PC-9 (cell line): ENCODE data around the gene UNC5B. TPM values are rescaled to one million over a fixed set of nuclear protein-coding genes. Genes with fewer than 3 reads are reported as not detected.
"Not testable (repeated sequence)": the region's sequence is repeated elsewhere in the genome, so short reads cannot be mapped to it uniquely, and the experiment has no call there.

Source experiments
- BruUV-seq: library from RNA; stranded (reverse); fragments of 400-500 nt; replicated peaks from 2 replicates; lab custom pipeline; 2021; lab: Mats Ljungman, UMichigan
- CTCF ChIA-PET: fragments of 300-600 bp; sonication (Branson Sonifier 250); formaldehyde crosslinking; loops from one replicate; lab custom pipeline; 2022; ENCODE audit warnings: antibody characterized with exemption; lab: Charles Lee
- POLR2A ChIA-PET: fragments of 300-600 bp; sonication (Branson Sonifier 250); formaldehyde crosslinking; loops from one replicate; lab custom pipeline; 2022; ENCODE audit warnings: antibody characterized with exemption; ENCODE audit not compliant: unreplicated experiment; lab: Charles Lee
- DNase-seq, 2 experiments: peaks; one replicate each; pipeline versions ENCODE4 v3.0.0 to v3.0.0-alpha.2; 2015 to 2022; ENCODE audit warnings: mixed read lengths in 1 of 2
- H2AFZ ChIP-seq: fragments of 200-600 bp; sonication (generic); 2 replicates; pipeline ENCODE4 v1.8.1; 2017; ENCODE audit warnings: antibody characterized with exemption
- H3F3A ChIP-seq: fragments of 200-600 bp; sonication (generic); 2 replicates; pipeline ENCODE4 v1.8.1; 2017; ENCODE audit warnings: antibody characterized with exemption, mild to moderate bottlenecking, low read depth; ENCODE audit not compliant: insufficient read depth
- H3K27ac ChIP-seq: fragments of 200-600 bp; sonication (generic); 2 replicates; pipeline ENCODE4 v1.6.1; 2016; ENCODE audit warnings: mixed run types
- H3K27me3 ChIP-seq: fragments of 200-600 bp; sonication (generic); 2 replicates; pipeline ENCODE4 v1.6.1; 2016; ENCODE audit warnings: low read depth, mixed run types; ENCODE audit not compliant: insufficient read depth
- H3K36me3 ChIP-seq: fragments of 200-600 bp; sonication (generic); 2 replicates; pipeline ENCODE4 v1.6.1; 2016; ENCODE audit warnings: low read depth, mixed run types
- H3K4me1 ChIP-seq: fragments of 200-600 bp; sonication (generic); replicated peaks from 2 replicates; pipeline ENCODE4 v1.6.1; 2016; ENCODE audit warnings: mixed run types; ENCODE audit not compliant: insufficient read depth
- H3K4me2 ChIP-seq: fragments of 200-600 bp; sonication (generic); 2 replicates; pipeline ENCODE4 v1.6.1; 2017; ENCODE audit warnings: mixed run types
- H3K4me3 ChIP-seq: fragments of 200-600 bp; sonication (generic); 2 replicates; pipeline ENCODE4 v1.6.1; 2016; ENCODE audit warnings: mixed run types
- H3K79me2 ChIP-seq: fragments of 200-600 bp; sonication (generic); 2 replicates; pipeline ENCODE4 v1.6.1; 2017; ENCODE audit warnings: low read depth, mixed run types
- H3K9me2 ChIP-seq: fragments of 200-600 bp; sonication (generic); 2 replicates; pipeline ENCODE4 v1.8.1; 2017; ENCODE audit warnings: mild to moderate bottlenecking; ENCODE audit not compliant: insufficient read depth
- H3K9me3 ChIP-seq: fragments of 200-600 bp; sonication (generic); 2 replicates; pipeline ENCODE4 v1.8.1; 2016; ENCODE audit warnings: low read depth; ENCODE audit not compliant: insufficient read depth
- H4K20me1 ChIP-seq: fragments of 200-600 bp; sonication (generic); 2 replicates; pipeline ENCODE4 v1.8.1; 2017; ENCODE audit not compliant: insufficient read depth
- EZH2 ChIP-seq: fragments of 200-600 bp; sonication (generic); IDR thresholded peaks from 2 replicates; pipeline ENCODE4 v1.8.0; 2017; ENCODE audit warnings: antibody characterized with exemption, low read depth
- intact Hi-C: fragments of 100-400 bp; cut with micrococcal nuclease; formaldehyde crosslinking; loops from one replicate; pipeline ENCODE4 v1.10.0; 2022; ENCODE audit not compliant: unreplicated experiment
- total RNA-seq: library from RNA; stranded (reverse); gene quantifications from 2 replicates; pipeline ENCODE4 v1.2.3, GENCODE V29; 2021
- TF ChIP-seq, protein P1 (sequence below): fragments of 200-600 bp; sonication (generic); conservative IDR thresholded peaks from 2 replicates; pipeline ENCODE4 v1.6.1; 2017; ENCODE audit warnings: mixed run types, antibody characterized with exemption, mild to moderate bottlenecking, moderate library complexity

Gene UNC5B
- total RNA-seq, 1 experiment from 2014 or later: 1.7 TPM

DNA sequence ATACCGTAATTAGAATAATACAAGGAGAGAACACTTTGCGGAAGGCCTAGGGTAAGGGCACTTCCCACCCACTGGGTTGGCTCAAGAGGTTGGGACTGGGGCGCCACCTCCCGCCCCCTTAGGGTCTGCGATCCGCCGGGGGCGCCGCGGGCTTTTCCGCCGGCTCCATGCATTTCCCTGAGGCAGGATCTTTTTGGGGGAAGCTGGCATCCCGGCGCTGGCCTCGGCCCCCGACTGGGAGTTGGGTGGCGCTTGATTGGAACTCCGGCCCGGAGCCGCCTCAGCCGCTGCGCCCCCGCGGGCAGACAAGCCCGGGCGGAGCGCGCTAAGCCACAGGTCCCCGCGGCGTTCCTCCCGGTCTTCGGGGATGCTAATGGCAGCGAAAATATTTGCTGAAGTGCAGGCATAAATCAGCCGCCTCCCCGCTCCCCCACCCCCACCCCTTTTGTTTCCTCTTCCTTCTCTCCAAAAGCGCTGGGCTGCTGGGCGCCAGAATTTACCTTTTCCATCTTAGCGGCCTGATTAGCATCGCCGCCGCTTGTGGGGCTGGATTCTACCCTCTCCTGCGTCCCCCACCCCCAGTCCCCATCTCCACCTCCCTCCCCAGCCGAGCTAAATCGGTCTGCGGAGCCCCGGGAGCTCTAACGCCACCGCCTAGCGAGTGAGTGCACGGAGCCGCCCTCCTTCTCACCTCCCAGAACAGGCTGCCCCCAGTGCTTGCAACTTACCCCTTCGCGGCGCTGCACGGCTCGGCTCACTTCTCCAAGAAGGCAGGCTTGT, 5.1 kb downstream of the UNC5B start:
- CTCF ChIA-PET: interaction anchor here (0.6 to 0.7 kb wide), 3 partner anchors 12 to 370 kb away, joined by 3 to 9 read pairs (median 4); no protein-coding TSS in a partner anchor
- no peaks in the 10 kb centered on the region for H3K9me2 ChIP-seq
- 0 out of 2 replicates have a peak, but pooled peaks cover 10% of the 10 kb centered on the region for H3K79me2 ChIP-seq
- BruUV-seq: no TSS peak
- DNase-seq: peak in 1 of 2 experiments; percentile 43
- H4K20me1 ChIP-seq: no peaks in the 10 kb centered on the region
- no peaks in the 10 kb centered on the region for H3K36me3 ChIP-seq
- peak overlapping the region; percentile 73 for H3K4me3 ChIP-seq
- H3K9me3 ChIP-seq: no peaks in the 10 kb centered on the region
- H2AFZ ChIP-seq: peak overlapping the region; percentile 74
- H3K27me3 ChIP-seq: no peaks in the 10 kb centered on the region
- H3K4me1 ChIP-seq: peaks cover 32% of the 10 kb centered on the region
- no peak overlapping the region for H3K27ac ChIP-seq
- TF ChIP-seq, protein P1, sequence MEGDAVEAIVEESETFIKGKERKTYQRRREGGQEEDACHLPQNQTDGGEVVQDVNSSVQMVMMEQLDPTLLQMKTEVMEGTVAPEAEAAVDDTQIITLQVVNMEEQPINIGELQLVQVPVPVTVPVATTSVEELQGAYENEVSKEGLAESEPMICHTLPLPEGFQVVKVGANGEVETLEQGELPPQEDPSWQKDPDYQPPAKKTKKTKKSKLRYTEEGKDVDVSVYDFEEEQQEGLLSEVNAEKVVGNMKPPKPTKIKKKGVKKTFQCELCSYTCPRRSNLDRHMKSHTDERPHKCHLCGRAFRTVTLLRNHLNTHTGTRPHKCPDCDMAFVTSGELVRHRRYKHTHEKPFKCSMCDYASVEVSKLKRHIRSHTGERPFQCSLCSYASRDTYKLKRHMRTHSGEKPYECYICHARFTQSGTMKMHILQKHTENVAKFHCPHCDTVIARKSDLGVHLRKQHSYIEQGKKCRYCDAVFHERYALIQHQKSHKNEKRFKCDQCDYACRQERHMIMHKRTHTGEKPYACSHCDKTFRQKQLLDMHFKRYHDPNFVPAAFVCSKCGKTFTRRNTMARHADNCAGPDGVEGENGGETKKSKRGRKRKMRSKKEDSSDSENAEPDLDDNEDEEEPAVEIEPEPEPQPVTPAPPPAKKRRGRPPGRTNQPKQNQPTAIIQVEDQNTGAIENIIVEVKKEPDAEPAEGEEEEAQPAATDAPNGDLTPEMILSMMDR: no peak
- no peak for TF ChIP-seq EZH2
- peak overlapping the region; percentile 99 for H3K4me2 ChIP-seq
- intact Hi-C loops: loop anchor here (1.0 kb wide), 1 partner anchor 30 kb away; no protein-coding TSS in a partner anchor
- no peaks in the 10 kb centered on the region for H3F3A ChIP-seq
- POLR2A ChIA-PET: interaction anchor here (0.6 kb wide), 2 partner anchors 155 to 368 kb away, joined by 3 to 8 read pairs; no protein-coding TSS in a partner anchor

- Histone ChIP-seq H3K9me2 (no peaks in the 10 kb centered on the region), H2AFZ (peak overlapping the region; percentile 74), H3K36me3 (no peaks in the 10 kb centered on the region), H3K27ac (no peak overlapping the region), H3K27me3 (no peaks in the 10 kb centered on the region), H4K20me1 (no peaks in the 10 kb centered on the region), H3K9me3 (no peaks in the 10 kb centered on the region), H3K4me1 (peaks cover 32% of the 10 kb centered on the region), H3K4me2 (peak overlapping the region; percentile 99), H3F3A (no peaks in the 10 kb centered on the region), H3K79me2 (0 out of 2 replicates have a peak, but pooled peaks cover 10% of the 10 kb centered on the region), H3K4me3 (peak overlapping the region; percentile 73)
- BruUV-seq: no TSS peak
- intact Hi-C loops: loop anchor here (1.0 kb wide), 1 partner anchor 29 kb away; no protein-coding TSS in a partner anchor
- CTCF ChIA-PET: interaction anchor here (0.6 to 1.1 kb wide), 3 partner anchors 11 to 756 kb away, joined by 4 to 9 read pairs (median 4); no protein-coding TSS in a partner anchor
- POLR2A ChIA-PET: interaction anchor here (0.6 kb wide), 2 partner anchors 156 to 369 kb away, joined by 3 to 8 read pairs; no protein-coding TSS in a partner anchor
- peak; percentile 41 to 77 for DNase-seq
- TF ChIP-seq EZH2: no peak
- TF ChIP-seq, protein P1: no peak
These were observed 5.8 kb downstream of the UNC5B start for GRCh38 chr10:71218046-71218650.

DNA sequence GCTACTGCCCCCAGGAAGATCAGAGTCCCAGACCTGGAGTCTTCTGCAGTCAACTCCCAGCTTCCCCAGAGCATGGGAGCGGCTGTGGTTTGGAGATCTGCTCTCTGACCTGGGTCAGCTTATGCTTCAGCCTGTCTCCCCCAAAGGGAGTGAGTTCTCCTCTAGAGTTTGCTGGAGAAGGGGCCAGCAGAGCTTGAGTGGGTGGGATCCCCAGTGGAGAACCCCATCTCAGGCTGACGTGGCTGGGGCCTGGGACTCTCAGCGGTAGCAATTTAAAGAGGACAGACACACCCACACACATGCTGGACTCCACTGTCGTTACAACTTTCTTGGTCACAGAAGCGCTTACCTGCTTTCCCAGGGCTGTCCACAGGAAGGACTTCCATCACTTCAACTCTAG, 6.3 kb downstream of the UNC5B start:
- POLR2A ChIA-PET: no interaction called here
- TF ChIP-seq, protein P1: no peak
- no peak for TF ChIP-seq EZH2
- Histone ChIP-seq H3K4me2 (peak overlapping the region; percentile 99), H3K27me3 (no peaks in the 10 kb centered on the region), H3K36me3 (no peaks in the 10 kb centered on the region), H3K9me3 (no peaks in the 10 kb centered on the region), H2AFZ (no peak overlapping the region), H3K27ac (no peak overlapping the region), H3K79me2 (0 out of 2 replicates have a peak, but pooled peaks cover 10% of the 10 kb centered on the region), H3K4me3 (no peak overlapping the region), H3F3A (no peaks in the 10 kb centered on the region), H3K9me2 (no peaks in the 10 kb centered on the region), H3K4me1 (peaks cover 32% of the 10 kb centered on the region), H4K20me1 (no peaks in the 10 kb centered on the region)
- DNase-seq: no peak
- intact Hi-C loops: loop anchor here (1.0 kb wide), 1 partner anchor 29 kb away; no protein-coding TSS in a partner anchor
- CTCF ChIA-PET: interaction anchor here (1.1 kb wide), 1 partner anchor 756 kb away, joined by 4 read pairs; no protein-coding TSS in a partner anchor
- BruUV-seq: no TSS peak

DNA sequence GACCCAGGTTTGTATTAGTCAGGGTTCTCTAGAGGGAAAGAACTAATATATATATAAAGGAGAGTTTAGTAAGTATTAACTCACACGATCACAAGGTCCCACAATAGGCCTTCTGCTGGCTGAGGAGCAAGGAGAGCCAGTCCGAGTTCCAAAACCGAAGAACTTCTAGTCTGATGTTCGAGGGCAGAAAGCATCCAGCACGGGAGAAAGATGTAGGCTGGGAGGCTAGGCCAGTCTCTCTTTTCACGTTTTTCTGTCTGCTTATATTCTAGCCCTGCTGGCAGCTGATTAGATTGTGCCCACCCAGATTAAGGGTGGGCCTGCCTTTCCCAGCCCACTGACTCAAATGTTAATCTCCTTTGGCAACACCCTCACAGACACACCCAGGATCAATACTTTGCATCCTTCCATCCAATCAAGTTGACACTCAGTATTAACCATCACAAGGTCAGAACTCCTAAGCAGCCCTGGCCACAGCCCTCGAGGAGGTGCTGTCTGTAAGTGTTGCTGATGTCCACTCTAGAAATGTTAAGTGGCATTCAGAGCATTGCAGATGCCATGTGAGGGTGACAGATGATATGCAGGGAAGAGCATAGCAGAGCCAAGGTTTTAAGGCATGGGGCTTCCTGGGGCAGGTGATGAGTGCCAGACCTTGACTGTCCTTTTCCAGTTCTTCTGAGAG, 7.0 kb downstream of the UNC5B start:
- H3K9me2 ChIP-seq, BruUV-seq, H3K4me3 ChIP-seq, POLR2A ChIA-PET, H3K79me2 ChIP-seq, intact Hi-C loops, H3K4me2 ChIP-seq, H3K27ac ChIP-seq, H4K20me1 ChIP-seq, H3K27me3 ChIP-seq, DNase-seq, H3F3A ChIP-seq, H3K36me3 ChIP-seq, CTCF ChIA-PET, H2AFZ ChIP-seq, H3K9me3 ChIP-seq: not testable (repeated sequence)
- H3K4me1 ChIP-seq: peaks cover 27% of the 10 kb centered on the region
